Measurements from ENCODE around the gene LHPP.

LHPP gene

DNA sequence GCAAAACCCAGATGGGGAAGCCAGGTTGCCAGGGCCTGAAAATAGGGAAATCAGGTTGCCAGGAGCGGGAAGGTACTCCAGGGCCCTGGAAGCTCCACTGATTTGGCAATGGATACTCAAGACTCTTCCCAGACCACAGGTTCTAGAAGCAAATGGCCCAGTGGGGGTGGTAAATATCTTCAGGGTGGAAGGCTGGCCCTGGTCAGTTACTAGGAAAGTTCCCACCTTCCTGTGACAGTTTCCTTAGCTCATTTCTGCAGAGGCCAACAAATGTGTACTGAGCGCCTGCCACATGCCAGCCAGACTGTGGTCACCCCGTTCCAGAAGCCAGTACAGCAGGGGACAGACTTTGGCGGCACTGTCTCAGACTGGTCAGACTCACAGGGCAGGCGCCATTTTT, 168.9 kb downstream of the LHPP start:
- Histone ChIP-seq H3K27me3 (no peaks in the 10 kb centered on the region), H3K4me3 (ENCODE audit: low read depth in 1 of 2, low read length in 1 of 2) (no peak overlapping the region), H3K4me1 (ENCODE audit: control insufficient read depth in 1 of 2, insufficient read depth in 1 of 2, low read depth in 1 of 2, low read length in 1 of 2) (peaks cover 16 to 24% of the 10 kb centered on the region in 2 experiments), H3K27ac (peak overlapping the region; percentile 46), H3K9me3 (no peaks in the 10 kb centered on the region), H3K36me3 (peaks cover 6% of the 10 kb centered on the region)
- TF ChIP-seq, protein P1, sequence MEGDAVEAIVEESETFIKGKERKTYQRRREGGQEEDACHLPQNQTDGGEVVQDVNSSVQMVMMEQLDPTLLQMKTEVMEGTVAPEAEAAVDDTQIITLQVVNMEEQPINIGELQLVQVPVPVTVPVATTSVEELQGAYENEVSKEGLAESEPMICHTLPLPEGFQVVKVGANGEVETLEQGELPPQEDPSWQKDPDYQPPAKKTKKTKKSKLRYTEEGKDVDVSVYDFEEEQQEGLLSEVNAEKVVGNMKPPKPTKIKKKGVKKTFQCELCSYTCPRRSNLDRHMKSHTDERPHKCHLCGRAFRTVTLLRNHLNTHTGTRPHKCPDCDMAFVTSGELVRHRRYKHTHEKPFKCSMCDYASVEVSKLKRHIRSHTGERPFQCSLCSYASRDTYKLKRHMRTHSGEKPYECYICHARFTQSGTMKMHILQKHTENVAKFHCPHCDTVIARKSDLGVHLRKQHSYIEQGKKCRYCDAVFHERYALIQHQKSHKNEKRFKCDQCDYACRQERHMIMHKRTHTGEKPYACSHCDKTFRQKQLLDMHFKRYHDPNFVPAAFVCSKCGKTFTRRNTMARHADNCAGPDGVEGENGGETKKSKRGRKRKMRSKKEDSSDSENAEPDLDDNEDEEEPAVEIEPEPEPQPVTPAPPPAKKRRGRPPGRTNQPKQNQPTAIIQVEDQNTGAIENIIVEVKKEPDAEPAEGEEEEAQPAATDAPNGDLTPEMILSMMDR (IDR thresholded peaks at IDR 0.05): no peak

DNA sequence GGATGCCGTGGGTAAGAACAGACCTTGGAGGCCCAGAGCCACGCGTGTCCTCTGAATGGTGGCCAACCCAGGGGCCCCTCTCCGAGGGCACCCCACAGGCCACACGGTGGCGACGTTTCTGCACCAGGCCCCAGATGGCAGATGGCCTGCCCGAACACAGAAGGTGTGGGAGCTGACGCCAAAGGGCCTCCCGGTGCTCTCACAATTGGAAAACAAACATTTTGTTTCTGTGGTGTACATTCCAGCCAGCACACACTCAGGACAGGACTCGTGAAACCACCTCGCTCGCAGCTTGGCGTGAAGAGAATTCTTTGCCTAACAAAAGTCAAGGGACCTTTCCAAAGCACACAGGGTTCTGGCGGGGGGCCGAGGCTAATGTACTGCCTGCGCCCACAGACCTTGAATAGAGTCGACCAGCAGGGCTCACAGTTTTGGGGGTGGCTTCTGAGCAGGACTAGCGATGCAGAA, 170.5 kb downstream of the LHPP start:
- no peaks in the 10 kb centered on the region for H3K27me3 ChIP-seq

DNA sequence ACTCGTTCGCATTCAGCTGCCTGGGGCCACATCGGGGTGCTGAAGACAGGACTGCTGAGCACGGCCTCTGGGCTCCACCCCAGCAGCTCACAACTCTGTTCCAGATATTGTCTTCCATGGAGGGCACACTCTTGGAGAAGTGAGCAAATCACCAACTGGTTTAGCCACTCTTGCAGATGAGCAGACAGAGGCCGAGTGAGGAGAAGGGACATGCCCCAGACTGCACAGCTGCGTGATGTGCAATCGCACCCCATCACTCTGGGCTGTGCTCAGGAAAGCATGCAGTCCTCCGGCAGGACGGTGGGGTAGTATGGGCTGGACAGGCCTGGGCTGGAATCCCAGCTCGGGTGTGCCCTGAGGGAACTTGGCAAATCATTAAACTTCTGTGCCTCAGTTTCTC, 170.9 kb downstream of the LHPP start:
- TF ChIP-seq, protein P1 (IDR thresholded peaks at IDR 0.05): no peak
- H3K4me1 ChIP-seq (ENCODE audit: control insufficient read depth in 1 of 2, insufficient read depth in 1 of 2, low read depth in 1 of 2, low read length in 1 of 2): peaks cover 26 to 36% of the 10 kb centered on the region in 2 experiments
- H3K27me3 ChIP-seq: no peaks in the 10 kb centered on the region
- H3K4me3 ChIP-seq (ENCODE audit: low read depth in 1 of 2, low read length in 1 of 2): no peak overlapping the region
- H3K9me3 ChIP-seq: no peaks in the 10 kb centered on the region
- H3K36me3 ChIP-seq: peaks cover 6% of the 10 kb centered on the region
- H3K27ac ChIP-seq: no peak overlapping the region

More for the DNA sequence above, 170.5 kb downstream of the LHPP start:
- TF ChIP-seq, protein P1 (IDR thresholded peaks at IDR 0.05): peak; percentile 39
- Histone ChIP-seq H3K4me3 (ENCODE audit: low read depth in 1 of 2, low read length in 1 of 2) (no peak overlapping the region), H3K36me3 (peaks cover 6% of the 10 kb centered on the region), H3K4me1 (ENCODE audit: control insufficient read depth in 1 of 2, insufficient read depth in 1 of 2, low read depth in 1 of 2, low read length in 1 of 2) (peaks cover 21 to 32% of the 10 kb centered on the region in 2 experiments), H3K9me3 (no peaks in the 10 kb centered on the region), H3K27ac (no peak overlapping the region)

DNA sequence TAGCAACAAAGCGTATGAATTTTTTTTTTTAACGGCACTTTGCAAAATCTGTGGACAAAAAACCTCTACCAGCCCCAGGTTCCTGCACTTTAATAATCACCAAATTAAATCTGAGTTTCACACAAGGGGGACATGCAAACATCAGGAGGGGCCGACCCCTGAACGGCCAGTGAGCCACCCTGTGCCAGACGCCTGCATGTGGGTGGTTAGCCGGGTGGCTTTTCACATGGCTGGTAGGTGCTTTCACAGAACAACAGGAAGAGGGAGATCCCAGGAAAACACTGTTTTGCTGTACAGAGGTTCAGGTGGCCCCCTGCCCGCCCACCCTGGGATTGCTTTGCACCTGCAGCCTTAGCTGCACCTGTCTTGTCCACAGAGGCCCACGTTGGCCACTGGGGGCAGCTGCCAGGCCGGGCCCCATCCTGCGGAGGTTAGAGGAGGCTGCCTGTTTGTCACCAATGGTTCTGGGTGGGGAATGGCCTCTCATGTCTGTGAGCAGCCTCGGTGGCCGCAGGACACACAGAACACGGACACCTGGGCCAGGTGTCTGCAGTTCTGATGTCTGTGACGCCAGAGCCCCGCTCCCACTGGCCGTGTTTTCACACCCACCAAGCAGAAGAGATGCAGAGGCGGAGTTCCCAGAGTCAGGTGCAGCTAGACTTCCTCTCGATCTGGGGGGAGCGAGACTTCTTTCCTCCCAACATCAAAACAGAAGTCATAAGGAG, 174.8 kb downstream of the LHPP start:
- H3K9me3 ChIP-seq: no peaks in the 10 kb centered on the region
- peak overlapping the region; percentile 99 for H3K27ac ChIP-seq
- no peak overlapping the region for H3K4me3 ChIP-seq (ENCODE audit: low read depth in 1 of 2, low read length in 1 of 2)
- H3K36me3 ChIP-seq: peaks cover 6% of the 10 kb centered on the region
- peaks cover 49 to 62% of the 10 kb centered on the region in 2 experiments for H3K4me1 ChIP-seq (ENCODE audit: control insufficient read depth in 1 of 2, insufficient read depth in 1 of 2, low read depth in 1 of 2, low read length in 1 of 2)
- no peaks in the 10 kb centered on the region for H3K27me3 ChIP-seq
- TF ChIP-seq, protein P1 (IDR thresholded peaks at IDR 0.05): no peak

DNA sequence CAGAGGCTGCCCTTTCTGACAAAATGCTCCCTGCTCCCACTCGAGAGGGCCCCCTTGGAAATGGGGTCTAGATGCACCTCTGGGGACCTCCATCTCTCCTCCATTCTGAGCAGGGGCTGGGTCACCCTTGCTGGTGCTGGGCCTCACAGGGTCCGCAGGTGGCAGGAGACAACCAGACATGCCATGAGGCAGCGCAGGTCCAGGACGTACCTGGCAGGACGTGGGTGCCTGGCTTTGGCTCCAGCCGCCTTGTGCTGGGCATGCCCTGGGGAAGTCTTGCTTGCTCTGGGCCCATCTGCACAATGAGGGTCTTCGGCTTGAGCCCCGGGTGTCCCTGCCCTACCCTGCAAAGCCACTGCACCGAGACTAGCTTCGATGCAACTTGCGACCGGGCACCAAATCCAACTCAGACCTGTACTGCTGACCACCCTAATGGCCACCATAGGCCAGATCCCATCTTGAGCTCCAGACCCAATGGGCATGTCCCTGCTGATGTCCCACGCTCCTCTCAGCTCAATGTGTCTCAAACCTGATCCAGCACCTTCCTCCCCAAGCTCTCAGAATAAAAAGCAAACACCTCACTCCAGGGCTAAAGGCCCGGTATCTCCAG, 175.6 kb downstream of the LHPP start:
- H3K36me3 ChIP-seq: peaks cover 2% of the 10 kb centered on the region
- H3K4me3 ChIP-seq (ENCODE audit: low read depth in 1 of 2, low read length in 1 of 2): no peak overlapping the region
- H3K4me1 ChIP-seq (ENCODE audit: control insufficient read depth in 1 of 2, insufficient read depth in 1 of 2, low read depth in 1 of 2, low read length in 1 of 2): peaks cover 56 to 63% of the 10 kb centered on the region in 2 experiments
- no peaks in the 10 kb centered on the region for H3K9me3 ChIP-seq
- no peaks in the 10 kb centered on the region for H3K27me3 ChIP-seq
- TF ChIP-seq, protein P1 (IDR thresholded peaks at IDR 0.05): no peak
- peak overlapping the region; percentile 99 for H3K27ac ChIP-seq
